ENCODE data around the gene SNAP29. TPM values are rescaled to one million over a fixed set of nuclear protein-coding genes. Genes with fewer than 3 reads are reported as not detected.

SNAP29 gene
- total RNA-seq, 4 donors from 2014 or later = 8.0 to 25.5 (median 20.3) TPM

DNA sequence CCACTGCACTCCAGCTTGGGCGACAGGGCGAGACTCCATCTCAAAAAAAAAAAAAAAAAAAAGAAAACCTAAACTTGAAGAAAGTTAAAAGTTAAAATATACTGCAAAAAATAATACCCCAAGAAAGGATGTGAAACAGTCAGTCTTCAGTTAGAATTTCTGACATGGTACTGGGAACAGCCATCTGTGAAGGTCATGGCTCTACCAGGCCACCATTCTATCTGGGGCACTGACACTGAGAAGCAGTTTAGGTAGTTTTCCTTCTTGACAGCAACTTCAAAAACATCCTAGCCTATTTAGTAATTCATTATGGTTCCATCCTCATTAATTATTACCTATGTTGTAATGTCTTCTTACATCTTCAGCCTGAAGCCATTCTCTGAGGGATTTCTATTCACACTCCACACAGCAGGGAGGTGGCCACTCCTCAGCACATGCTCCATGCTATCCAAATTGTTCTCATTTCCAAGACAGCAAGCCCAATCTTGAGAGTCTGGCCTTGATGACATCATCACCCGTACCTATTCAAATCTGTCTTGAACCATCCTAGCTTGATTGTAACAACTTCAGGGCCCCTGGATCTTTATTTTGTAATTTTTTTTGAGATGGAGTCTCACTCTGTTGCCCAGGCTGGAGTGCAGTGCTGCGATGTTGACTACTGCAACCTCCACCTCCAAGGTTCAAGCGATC, 46.7 kb upstream of the SNAP29 start:
- no peak for DNase-seq
- TF ChIP-seq, protein P1, sequence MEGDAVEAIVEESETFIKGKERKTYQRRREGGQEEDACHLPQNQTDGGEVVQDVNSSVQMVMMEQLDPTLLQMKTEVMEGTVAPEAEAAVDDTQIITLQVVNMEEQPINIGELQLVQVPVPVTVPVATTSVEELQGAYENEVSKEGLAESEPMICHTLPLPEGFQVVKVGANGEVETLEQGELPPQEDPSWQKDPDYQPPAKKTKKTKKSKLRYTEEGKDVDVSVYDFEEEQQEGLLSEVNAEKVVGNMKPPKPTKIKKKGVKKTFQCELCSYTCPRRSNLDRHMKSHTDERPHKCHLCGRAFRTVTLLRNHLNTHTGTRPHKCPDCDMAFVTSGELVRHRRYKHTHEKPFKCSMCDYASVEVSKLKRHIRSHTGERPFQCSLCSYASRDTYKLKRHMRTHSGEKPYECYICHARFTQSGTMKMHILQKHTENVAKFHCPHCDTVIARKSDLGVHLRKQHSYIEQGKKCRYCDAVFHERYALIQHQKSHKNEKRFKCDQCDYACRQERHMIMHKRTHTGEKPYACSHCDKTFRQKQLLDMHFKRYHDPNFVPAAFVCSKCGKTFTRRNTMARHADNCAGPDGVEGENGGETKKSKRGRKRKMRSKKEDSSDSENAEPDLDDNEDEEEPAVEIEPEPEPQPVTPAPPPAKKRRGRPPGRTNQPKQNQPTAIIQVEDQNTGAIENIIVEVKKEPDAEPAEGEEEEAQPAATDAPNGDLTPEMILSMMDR (IDR thresholded peaks at IDR 0.05) = no peak
- no peak for TF ChIP-seq EP300 (IDR thresholded peaks at IDR 0.05; ENCODE audit: low read depth)
- no peak for TF ChIP-seq POLR2AphosphoS5 (IDR thresholded peaks at IDR 0.05)
- TF ChIP-seq POLR2A (IDR thresholded peaks at IDR 0.05) = no peak
- no peaks in the 10 kb centered on the region for H3K4me1 ChIP-seq
- no peaks in the 10 kb centered on the region for H3K27me3 ChIP-seq
- intact Hi-C loops (cut with DNase I; ENCODE audit: low total_unique reads) = no loop called here
- in situ Hi-C loops (cut with MboI; ENCODE audit: low pct_ligation_motif_present in 1 of 4, low pct_unique_long_range_greater_than_20kb in 1 of 4, low sequenced_read_pairs in 3 of 4) = no loop called here
- WGBS, 2 donors (ENCODE audit: low coverage in 1 of 2) = 97 to 100% methylated on average over 2 to 5 of the region's 5 CpGs
- H3K9me3 ChIP-seq = no peaks in the 10 kb centered on the region
- peaks cover 0 to 43% (median 13%) of the 10 kb centered on the region in 4 donors for H3K36me3 ChIP-seq
- no peak overlapping the region for H3K27ac ChIP-seq
- H3K4me3 ChIP-seq = no peak overlapping the region

DNA sequence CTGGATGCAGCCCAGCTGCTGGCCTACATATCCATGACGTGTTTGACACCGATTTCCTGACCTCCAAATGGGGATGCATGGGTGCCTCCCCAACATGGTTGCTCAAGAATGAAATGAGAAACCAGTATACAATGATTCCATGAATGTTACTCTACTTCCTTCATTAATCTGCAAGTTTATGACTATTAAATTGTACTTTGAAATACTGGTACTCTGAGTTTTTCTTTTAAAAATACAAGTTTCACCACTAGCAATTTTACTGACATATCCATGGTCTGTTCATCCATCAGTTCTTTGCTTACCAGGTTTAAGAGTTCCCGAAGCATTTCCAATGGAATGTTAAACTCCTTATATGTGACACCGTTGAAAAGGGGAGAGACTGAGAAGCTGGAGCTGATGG, 45.8 kb upstream of the SNAP29 start:
- Histone ChIP-seq H3K36me3 (peaks cover 0 to 50% (median 16%) of the 10 kb centered on the region in 4 donors), H3K4me3 (no peak overlapping the region), H3K9me3 (no peaks in the 10 kb centered on the region), H3K27me3 (no peaks in the 10 kb centered on the region), H3K27ac (no peak overlapping the region), H3K4me1 (no peaks in the 10 kb centered on the region)
- TF ChIP-seq POLR2A (IDR thresholded peaks at IDR 0.05) (no peak), POLR2AphosphoS5 (IDR thresholded peaks at IDR 0.05) (no peak), EP300 (IDR thresholded peaks at IDR 0.05; ENCODE audit: low read depth) (no peak)
- TF ChIP-seq, protein P1 (IDR thresholded peaks at IDR 0.05) = no peak
- in situ Hi-C loops (cut with MboI; ENCODE audit: low pct_ligation_motif_present in 1 of 4, low pct_unique_long_range_greater_than_20kb in 1 of 4, low sequenced_read_pairs in 3 of 4) (no loop called here), intact Hi-C loops (cut with DNase I; ENCODE audit: low total_unique reads) (no loop called here)
- 89 to 92% methylated on average over 2 to 4 of the region's 4 CpGs for WGBS, 2 donors (ENCODE audit: low coverage in 1 of 2)
- DNase-seq = no peak

DNA sequence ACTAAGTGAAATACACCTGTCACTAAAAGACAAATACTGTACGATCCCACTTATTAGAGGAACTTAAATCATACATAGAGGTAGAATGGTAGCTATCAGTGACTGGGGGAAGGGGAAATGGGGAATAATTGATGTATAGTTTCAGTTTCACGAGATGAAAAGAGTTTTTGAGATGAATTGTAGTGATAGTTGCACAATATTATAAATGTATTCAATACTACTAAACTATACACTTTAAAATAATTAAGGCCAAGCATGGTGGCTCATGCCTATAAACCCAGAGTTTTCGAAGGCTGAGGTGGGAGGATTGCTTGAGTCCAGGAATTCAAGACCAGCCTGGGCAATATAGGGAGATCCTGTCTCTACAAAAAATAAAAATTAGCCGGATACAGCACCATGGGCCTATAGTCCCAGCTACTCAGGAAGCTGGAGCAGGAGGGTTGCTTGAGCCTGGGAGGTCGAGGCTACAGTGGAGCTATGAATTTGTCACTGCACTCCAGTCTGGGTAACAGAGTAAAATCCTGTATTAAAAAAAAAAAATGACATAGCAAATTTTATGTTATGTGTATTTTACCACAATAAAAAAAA, 44.5 kb upstream of the SNAP29 start:
- no peak for DNase-seq
- in situ Hi-C loops (cut with MboI; ENCODE audit: low pct_ligation_motif_present in 1 of 4, low pct_unique_long_range_greater_than_20kb in 1 of 4, low sequenced_read_pairs in 3 of 4) = no loop called here
- intact Hi-C loops (cut with DNase I; ENCODE audit: low total_unique reads) = no loop called here
- Histone ChIP-seq H3K36me3 (peaks cover 0 to 53% (median 19%) of the 10 kb centered on the region in 4 donors), H3K27me3 (no peaks in the 10 kb centered on the region), H3K27ac (no peak overlapping the region), H3K4me1 (no peaks in the 10 kb centered on the region), H3K9me3 (no peaks in the 10 kb centered on the region), H3K4me3 (no peak overlapping the region)
- TF ChIP-seq POLR2AphosphoS5 (IDR thresholded peaks at IDR 0.05) = no peak
- TF ChIP-seq POLR2A (IDR thresholded peaks at IDR 0.05) = no peak
- TF ChIP-seq, protein P1 (IDR thresholded peaks at IDR 0.05) = no peak
- TF ChIP-seq EP300 (IDR thresholded peaks at IDR 0.05; ENCODE audit: low read depth) = no peak
- WGBS, 2 donors (ENCODE audit: low coverage in 1 of 2) = 86 to 88% methylated on average over 3 to 5 of the region's 5 CpGs

DNA sequence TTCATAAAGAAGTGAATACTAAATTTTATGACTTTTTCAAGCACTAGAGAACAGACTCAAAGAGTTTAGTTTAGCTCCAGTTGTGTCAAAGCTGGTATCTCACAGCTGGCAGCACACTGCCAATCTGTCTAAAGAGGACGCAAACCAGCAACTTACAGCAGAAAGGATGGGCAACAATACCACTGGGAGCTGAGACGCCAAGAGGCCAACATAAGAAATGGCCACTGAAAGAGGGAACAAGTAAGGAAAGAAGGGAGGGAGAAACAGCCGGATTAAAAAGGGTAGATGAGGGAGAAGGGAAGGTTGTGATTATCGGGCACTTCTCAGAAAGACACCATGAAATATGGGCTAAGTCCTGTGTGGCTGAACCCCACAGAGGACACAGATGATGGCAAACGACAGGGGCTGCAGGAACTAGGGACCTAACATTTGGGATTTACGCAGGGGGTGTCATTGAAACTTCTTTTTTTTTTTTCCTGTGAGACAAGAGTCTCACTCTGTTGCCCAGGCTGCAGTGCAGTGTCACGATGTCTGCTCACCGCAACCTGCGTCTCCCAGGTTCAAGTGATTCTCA, 43.2 kb upstream of the SNAP29 start:
- H3K4me1 ChIP-seq = no peaks in the 10 kb centered on the region
- H3K4me3 ChIP-seq = no peak overlapping the region
- intact Hi-C loops (cut with DNase I; ENCODE audit: low total_unique reads) = no loop called here
- peaks cover 0 to 50% (median 24%) of the 10 kb centered on the region in 4 donors for H3K36me3 ChIP-seq
- TF ChIP-seq EP300 (IDR thresholded peaks at IDR 0.05; ENCODE audit: low read depth) = no peak
- TF ChIP-seq, protein P1 (IDR thresholded peaks at IDR 0.05) = no peak
- TF ChIP-seq POLR2AphosphoS5 (IDR thresholded peaks at IDR 0.05) = no peak
- TF ChIP-seq POLR2A (IDR thresholded peaks at IDR 0.05) = no peak
- in situ Hi-C loops (cut with MboI; ENCODE audit: low pct_ligation_motif_present in 1 of 4, low pct_unique_long_range_greater_than_20kb in 1 of 4, low sequenced_read_pairs in 3 of 4) = no loop called here
- DNase-seq = no peak
- 94% methylated on average over 9 of the region's 9 CpGs; no CpG with 5 or more reads in 1 of the 2 donors for WGBS, 2 donors (ENCODE audit: low coverage in 1 of 2)
- H3K27ac ChIP-seq = no peak overlapping the region
- H3K27me3 ChIP-seq = no peaks in the 10 kb centered on the region
- no peaks in the 10 kb centered on the region for H3K9me3 ChIP-seq

Measured in transverse colon (tissue), 4 donors.